ENCODE results near the gene BLOC1S1. TPM values are rescaled to one million over a fixed set of nuclear protein-coding genes. Genes with fewer than 3 reads are reported as not detected.

Gene BLOC1S1
- total RNA-seq, 1 donor from 2014 or later = 109 TPM

DNA sequence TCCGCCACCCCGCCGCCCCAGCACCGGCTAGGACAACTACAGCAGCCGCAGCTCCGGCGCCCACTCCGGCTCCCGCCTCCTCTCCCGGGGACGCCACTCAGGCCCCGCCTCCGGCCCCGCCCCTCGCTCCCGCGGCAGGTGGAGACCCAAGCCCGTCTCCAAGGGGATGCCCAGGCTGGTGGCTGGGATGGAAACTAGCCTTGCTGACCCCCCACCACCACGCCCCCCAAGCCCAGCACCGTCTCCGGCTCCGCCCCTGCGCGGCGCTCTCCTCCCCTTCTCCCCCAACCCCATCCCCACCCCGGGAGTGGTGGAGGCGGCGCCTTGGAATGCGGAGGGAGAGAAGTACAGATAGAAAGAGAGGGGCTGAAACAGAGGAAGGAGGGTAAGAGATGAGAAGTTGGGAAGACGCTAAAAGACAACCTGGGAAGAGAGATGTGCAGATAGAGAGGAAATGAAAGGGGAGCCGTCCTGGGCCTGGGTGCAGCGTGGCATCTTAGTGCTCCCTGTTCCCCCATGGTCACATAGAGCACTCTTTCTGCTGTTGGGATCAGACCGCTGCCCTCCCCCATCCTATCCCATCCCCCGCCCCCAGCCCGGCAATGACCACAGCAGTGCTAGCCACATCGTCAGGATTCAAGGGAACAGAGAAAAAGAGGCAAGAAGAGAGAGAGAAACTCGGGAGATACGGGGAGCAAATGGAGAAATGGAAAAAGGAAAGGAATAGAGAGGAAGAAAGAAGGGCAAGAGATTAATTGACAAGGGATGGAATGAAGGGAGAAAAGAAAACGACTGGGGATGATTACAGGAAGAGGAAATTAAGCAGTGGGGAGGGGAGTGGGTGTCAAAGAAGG lies 7.8 kb upstream of the BLOC1S1 start, which contains the start of gene ITGA7:
Gene ITGA7, minus strand, starts transcription at position 64 of the 854 bp plus-strand sequence. CDS start 222 bp downstream, outside the sequence.
- H3K27me3 ChIP-seq (ENCODE audit: low read depth) = peaks cover 14% of the 10 kb centered on the region
- intact Hi-C loops (cut with micrococcal nuclease) = no loop called here
- no peaks in the 10 kb centered on the region for H3K9me3 ChIP-seq (replicated peaks)
- TF ChIP-seq, protein P1, sequence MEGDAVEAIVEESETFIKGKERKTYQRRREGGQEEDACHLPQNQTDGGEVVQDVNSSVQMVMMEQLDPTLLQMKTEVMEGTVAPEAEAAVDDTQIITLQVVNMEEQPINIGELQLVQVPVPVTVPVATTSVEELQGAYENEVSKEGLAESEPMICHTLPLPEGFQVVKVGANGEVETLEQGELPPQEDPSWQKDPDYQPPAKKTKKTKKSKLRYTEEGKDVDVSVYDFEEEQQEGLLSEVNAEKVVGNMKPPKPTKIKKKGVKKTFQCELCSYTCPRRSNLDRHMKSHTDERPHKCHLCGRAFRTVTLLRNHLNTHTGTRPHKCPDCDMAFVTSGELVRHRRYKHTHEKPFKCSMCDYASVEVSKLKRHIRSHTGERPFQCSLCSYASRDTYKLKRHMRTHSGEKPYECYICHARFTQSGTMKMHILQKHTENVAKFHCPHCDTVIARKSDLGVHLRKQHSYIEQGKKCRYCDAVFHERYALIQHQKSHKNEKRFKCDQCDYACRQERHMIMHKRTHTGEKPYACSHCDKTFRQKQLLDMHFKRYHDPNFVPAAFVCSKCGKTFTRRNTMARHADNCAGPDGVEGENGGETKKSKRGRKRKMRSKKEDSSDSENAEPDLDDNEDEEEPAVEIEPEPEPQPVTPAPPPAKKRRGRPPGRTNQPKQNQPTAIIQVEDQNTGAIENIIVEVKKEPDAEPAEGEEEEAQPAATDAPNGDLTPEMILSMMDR (IDR thresholded peaks at IDR 0.05; ENCODE audit: borderline replicate concordance) = no peak
- H3K4me3 ChIP-seq = peak within 1 kb of the TSS; percentile 80
- peak within 1 kb of the TSS; percentile 95 for H3K27ac ChIP-seq (replicated peaks)
- H3K4me1 ChIP-seq = peaks cover 84% of the 10 kb centered on the region
- DNase-seq = peak; percentile 83
- no peaks in the 10 kb centered on the region for H3K36me3 ChIP-seq

DNA sequence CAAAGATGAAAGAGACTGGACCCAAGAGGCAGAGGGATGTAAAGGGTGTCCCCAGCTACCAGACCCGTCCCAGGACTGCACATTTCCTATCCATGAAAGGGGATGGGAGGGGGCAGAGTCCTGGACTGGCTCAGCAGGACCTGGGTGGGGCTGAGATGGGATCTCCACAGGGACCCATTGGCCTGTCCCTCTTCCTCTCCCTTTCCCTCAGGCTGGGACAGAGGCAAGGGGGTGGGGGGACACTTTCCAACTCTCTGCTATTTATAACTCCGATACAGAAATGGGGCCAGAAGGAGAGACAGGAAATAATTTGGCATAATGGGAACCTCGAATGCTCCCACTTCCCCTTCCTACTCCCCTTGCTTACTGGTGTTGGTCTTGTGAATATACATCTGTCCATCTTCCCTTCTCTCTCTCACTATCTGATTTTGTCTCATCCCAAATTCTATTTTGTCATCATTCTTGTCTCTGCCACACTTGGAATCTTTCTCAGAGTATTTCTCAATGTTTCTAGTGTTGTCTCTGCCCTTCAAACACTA lies 7.1 kb upstream of the BLOC1S1 start:
- intact Hi-C loops (cut with micrococcal nuclease) = no loop called here
- Histone ChIP-seq H3K27me3 (ENCODE audit: low read depth) (peaks cover 14% of the 10 kb centered on the region), H3K4me3 (peak overlapping the region; percentile 80), H3K9me3 (replicated peaks) (no peaks in the 10 kb centered on the region), H3K27ac (replicated peaks) (peak overlapping the region; percentile 95), H3K36me3 (no peaks in the 10 kb centered on the region), H3K4me1 (peaks cover 85% of the 10 kb centered on the region)
- DNase-seq = peak; percentile 61
- TF ChIP-seq, protein P1 (IDR thresholded peaks at IDR 0.05; ENCODE audit: borderline replicate concordance) = no peak

DNA sequence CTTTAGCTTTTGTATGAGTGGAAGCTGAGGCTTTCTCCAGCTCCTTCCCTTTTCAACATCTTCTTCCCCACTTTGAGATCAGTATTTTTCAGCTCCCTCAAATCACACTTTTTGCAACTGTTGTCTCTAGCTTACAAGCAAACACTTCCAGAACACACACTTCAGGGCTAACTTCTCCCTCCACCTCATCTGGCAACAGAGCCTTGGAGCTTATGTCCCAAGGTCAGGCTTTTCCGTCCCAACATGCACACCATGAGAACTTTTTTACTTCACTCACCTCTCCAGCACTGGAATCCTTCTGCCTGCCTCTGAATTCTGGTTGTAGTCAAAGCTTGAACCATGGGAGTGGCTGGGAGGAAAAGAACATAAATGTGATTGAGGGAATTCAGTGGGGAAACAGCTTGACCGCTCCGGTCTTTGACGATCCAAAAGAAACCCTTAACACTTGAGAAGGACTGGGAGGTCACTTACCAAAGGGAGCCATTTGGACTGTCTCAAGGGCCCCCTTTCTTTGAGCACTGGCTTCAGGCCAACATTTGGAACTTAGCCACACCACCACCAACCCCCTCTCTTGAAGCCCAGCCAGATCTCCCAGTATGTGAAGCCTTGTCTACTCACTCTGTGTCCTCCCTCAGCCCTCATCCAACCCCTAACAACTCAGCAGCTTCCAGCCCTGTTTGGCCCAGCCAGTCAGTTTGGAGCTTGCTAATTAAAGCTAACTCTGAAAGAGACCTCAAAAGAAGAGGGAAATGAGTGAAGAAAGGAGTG lies 3.9 kb upstream of the BLOC1S1 start:
- Histone ChIP-seq H3K36me3 (no peaks in the 10 kb centered on the region), H3K4me1 (peaks cover 82% of the 10 kb centered on the region), H3K27me3 (ENCODE audit: low read depth) (peaks cover 1% of the 10 kb centered on the region), H3K27ac (replicated peaks) (peak overlapping the region; percentile 95), H3K9me3 (replicated peaks) (no peaks in the 10 kb centered on the region), H3K4me3 (peak overlapping the region; percentile 80)
- peak; percentile 65 for DNase-seq
- intact Hi-C loops (cut with micrococcal nuclease) = no loop called here
- TF ChIP-seq, protein P1 (IDR thresholded peaks at IDR 0.05; ENCODE audit: borderline replicate concordance) = no peak

DNA sequence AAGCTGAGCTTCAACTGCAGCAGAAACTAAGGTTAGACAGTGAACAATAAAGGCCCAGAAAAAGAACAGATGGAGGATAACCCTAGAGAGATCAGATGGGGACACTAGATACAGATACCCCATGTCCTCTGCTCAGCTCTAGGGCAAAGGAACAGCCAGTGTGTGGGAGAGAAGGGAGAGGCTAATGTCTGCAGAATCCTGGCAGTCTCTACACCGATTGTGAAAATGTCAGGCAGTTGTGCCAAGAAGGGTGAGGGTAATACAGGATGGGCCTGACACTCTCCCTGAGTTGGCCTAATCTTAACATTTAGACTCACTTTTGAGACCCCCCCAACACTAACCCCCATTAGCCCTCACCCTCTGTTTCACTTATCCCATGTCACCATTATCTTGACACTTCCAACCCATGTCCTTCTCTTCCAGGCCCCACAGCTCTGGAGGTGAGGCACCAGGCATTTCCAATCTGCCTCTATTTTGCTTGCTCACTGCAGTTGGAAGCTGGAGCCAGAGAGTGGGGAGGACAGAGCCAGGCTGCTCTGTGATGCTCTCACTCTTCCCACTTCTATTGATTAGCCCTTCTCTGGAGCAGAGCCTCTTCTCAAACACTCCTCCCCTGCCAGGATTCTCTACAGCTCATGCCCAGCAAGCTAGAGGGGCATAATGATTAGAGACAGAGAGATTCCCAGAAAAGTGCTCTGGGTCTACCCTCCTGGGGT lies 3.0 kb upstream of the BLOC1S1 start:
- TF ChIP-seq, protein P1 (IDR thresholded peaks at IDR 0.05; ENCODE audit: borderline replicate concordance) = no peak
- Histone ChIP-seq H3K4me1 (peaks cover 82% of the 10 kb centered on the region), H3K9me3 (replicated peaks) (no peaks in the 10 kb centered on the region), H3K27me3 (ENCODE audit: low read depth) (no peaks in the 10 kb centered on the region), H3K36me3 (no peaks in the 10 kb centered on the region), H3K27ac (replicated peaks) (peak overlapping the region; percentile 95), H3K4me3 (peak overlapping the region; percentile 80)
- intact Hi-C loops (cut with micrococcal nuclease) = no loop called here
- DNase-seq = no peak

DNA sequence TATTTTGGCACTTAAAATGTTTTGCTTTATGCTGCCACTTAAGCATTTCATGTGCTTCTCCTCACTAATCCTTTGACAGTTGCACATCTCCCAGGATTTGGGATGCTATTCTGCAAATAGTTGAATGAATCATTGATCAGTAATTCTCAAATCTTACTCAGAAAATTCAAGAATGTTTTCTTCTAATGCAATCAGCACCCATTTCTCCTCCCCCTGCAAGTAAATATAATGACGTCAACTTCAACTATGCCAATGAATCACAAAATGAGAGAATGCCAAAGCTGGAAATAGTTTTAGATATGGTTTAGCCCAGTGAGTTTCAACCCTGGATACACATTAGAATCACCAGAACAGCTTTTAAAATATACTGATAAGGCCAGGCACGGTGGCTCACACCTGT lies 2.1 kb upstream of the BLOC1S1 start:
- Histone ChIP-seq H3K36me3 (no peaks in the 10 kb centered on the region), H3K4me3 (peak overlapping the region; percentile 80), H3K9me3 (replicated peaks) (no peaks in the 10 kb centered on the region), H3K27ac (replicated peaks) (peak overlapping the region; percentile 95), H3K27me3 (ENCODE audit: low read depth) (no peaks in the 10 kb centered on the region), H3K4me1 (peaks cover 82% of the 10 kb centered on the region)
- intact Hi-C loops (cut with micrococcal nuclease) = no loop called here
- no peak for DNase-seq
- TF ChIP-seq, protein P1 (IDR thresholded peaks at IDR 0.05; ENCODE audit: borderline replicate concordance) = no peak

All from left ventricle myocardium inferior (tissue), 1 donor.